B cell (primary cell): ENCODE results near the gene HRC.
"Not testable (repeated sequence)": the region's sequence is repeated elsewhere in the genome, so short reads cannot be mapped to it uniquely, and the experiment has no call there.

Source experiments
- EZH2 ChIP-seq: IDR thresholded peaks from 2 replicates; pipeline ENCODE4 v1.6.1; 2012; ENCODE audit warnings: borderline replicate concordance, low read depth, mild to moderate bottlenecking, moderate library complexity, low read length; ENCODE audit not compliant: insufficient read depth, poor library complexity, severe bottlenecking
- TF ChIP-seq, protein P1 (sequence below): fragments of 200-600 bp; IDR thresholded peaks from one replicate; pipeline ENCODE4 v1.8.0; 2022; ENCODE audit warnings: antibody characterized with exemption, mild to moderate bottlenecking

DNA sequence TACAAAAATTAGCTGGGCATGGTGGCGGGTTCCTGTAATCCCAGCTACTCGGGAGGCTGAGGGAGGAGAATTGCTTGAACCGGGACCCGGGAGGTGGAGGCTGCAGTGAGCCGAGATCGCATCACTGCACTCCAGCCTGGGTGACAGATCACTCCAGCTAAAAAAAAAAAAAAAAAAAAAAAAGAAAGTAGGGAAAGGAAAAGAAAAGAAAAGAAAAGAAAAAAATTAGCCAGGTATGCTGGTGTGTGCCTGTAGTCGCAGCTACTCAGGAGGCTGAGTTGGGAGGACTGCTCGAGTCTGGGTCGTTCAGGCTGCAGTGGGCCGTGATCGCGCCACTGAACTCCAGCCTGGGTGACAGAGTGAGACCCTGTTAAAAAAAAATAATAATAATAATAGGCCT lies 28.0 kb downstream of the HRC start:
- TF ChIP-seq EZH2 = not testable (repeated sequence)
- TF ChIP-seq, protein P1, sequence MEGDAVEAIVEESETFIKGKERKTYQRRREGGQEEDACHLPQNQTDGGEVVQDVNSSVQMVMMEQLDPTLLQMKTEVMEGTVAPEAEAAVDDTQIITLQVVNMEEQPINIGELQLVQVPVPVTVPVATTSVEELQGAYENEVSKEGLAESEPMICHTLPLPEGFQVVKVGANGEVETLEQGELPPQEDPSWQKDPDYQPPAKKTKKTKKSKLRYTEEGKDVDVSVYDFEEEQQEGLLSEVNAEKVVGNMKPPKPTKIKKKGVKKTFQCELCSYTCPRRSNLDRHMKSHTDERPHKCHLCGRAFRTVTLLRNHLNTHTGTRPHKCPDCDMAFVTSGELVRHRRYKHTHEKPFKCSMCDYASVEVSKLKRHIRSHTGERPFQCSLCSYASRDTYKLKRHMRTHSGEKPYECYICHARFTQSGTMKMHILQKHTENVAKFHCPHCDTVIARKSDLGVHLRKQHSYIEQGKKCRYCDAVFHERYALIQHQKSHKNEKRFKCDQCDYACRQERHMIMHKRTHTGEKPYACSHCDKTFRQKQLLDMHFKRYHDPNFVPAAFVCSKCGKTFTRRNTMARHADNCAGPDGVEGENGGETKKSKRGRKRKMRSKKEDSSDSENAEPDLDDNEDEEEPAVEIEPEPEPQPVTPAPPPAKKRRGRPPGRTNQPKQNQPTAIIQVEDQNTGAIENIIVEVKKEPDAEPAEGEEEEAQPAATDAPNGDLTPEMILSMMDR = not testable (repeated sequence)
